Activated naive CD4-positive, alpha-beta T cell treated with anti-CD3 and anti-CD28 coated beads, Interleukin-2, amount 50 U/mL, for 72 hours (primary cell): Measurements from ENCODE around the gene EIF4G3. TPM values are rescaled to one million over a fixed set of nuclear protein-coding genes. Genes with fewer than 3 reads are reported as not detected.
"Not testable (repeated sequence)": the region's sequence is repeated elsewhere in the genome, so short reads cannot be mapped to it uniquely, and the experiment has no call there.

ENCODE experiments used
- ATAC-seq, 2 donors: fragments of 150-1000 bp; cut with Tn5 transposase; 2 replicates each; pipeline ENCODE4 v1.10.0; 2021; ENCODE audit warnings: mild to moderate bottlenecking in 2 of 2, moderate library complexity in 2 of 2
- DNase-seq, 2 donors: peaks; one replicate each; pipeline ENCODE4 v3.0.0; 2021 to 2022; ENCODE audit warnings: low spot score in 2 of 2
- H3K27ac Mint-ChIP-seq, 2 donors: one replicate each; pipeline ENCODE4 v1.8.0; 2022; ENCODE audit warnings: mild to moderate bottlenecking in 2 of 2, mixed read lengths in 2 of 2
- H3K36me3 Mint-ChIP-seq, 2 donors: one replicate each; pipeline ENCODE4 v1.8.0; 2022; ENCODE audit warnings: mixed read lengths in 2 of 2
- H3K9me3 Mint-ChIP-seq, 2 donors: one replicate each; pipeline ENCODE4 v1.8.0; 2022; ENCODE audit warnings: mixed read lengths in 2 of 2
- total RNA-seq, 2 donors: library from RNA; stranded (reverse); gene quantifications; one replicate each; pipeline ENCODE4 v1.2.3, GENCODE V29; 2022

The EIF4G3 gene
- total RNA-seq, 2 donors from 2014 or later: 38.4 to 45.1 TPM

DNA sequence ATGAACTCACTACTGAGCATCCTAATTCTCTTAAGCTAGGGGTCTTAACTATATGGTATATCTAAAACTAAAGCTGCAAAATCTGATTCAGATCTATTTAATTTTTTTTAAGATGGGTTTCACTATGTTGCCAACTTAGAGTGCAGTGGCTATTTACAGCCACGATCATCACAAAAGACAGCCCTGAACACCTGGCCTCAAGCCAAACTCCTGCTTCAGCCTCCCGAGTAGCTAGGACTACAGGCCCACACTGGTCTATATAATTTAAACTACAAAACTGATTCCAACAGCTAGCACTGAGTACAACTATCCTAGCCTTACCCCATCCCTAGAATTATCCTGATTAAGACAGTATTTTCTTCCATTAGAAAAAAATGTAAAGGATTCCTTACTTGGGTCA, 37.1 kb downstream of the EIF4G3 start:
- no peak for ATAC-seq
- H3K36me3 Mint-ChIP-seq: peaks cover 0 to 5% of the 10 kb centered on the region in 2 donors
- no peak overlapping the region for H3K27ac Mint-ChIP-seq
- DNase-seq: no peak
- H3K9me3 Mint-ChIP-seq: no peaks in the 10 kb centered on the region

DNA sequence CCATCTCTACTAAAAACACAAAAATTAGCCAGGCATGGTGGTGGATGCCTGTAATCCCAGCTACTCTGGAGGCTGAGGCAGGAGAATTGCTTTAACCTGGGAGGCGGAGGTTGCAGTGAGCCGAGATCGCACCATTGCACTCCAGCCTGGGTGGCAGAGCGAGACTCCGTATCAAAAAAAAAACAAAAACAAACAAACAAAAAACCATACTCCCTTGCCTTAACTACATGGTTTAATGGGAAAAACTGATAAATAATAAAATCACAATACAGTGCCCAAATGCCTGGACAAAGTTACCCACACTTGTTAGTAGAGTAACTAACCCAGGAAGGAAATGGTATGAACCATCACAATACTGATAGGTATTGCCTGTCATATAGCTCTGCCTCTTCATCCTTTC, 40.4 kb downstream of the EIF4G3 start:
- not testable (repeated sequence) for ATAC-seq, H3K9me3 Mint-ChIP-seq, H3K36me3 Mint-ChIP-seq, H3K27ac Mint-ChIP-seq, DNase-seq

DNA sequence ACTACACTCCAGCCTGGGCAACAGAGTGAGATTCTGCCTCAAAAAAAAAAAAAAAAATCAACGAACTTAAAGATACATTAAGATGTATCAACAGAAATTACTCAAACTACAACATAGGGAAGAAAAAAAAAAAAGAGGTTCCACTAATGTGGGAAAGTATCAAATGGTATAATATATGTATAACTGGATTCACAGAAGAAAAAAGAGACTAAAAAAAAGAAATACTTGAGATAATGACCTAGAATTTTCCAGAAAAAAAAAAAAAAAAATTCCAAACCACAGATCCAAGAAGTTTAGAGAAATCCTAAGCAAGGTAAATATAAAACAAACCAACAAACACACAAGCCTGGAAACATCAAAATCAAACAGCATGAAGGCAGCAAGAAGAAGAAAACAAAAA, 45.5 kb downstream of the EIF4G3 start:
- no peak overlapping the region for H3K27ac Mint-ChIP-seq
- H3K9me3 Mint-ChIP-seq: no peaks in the 10 kb centered on the region
- DNase-seq (no peak), ATAC-seq (no peak)
- no peaks in the 10 kb centered on the region for H3K36me3 Mint-ChIP-seq

DNA sequence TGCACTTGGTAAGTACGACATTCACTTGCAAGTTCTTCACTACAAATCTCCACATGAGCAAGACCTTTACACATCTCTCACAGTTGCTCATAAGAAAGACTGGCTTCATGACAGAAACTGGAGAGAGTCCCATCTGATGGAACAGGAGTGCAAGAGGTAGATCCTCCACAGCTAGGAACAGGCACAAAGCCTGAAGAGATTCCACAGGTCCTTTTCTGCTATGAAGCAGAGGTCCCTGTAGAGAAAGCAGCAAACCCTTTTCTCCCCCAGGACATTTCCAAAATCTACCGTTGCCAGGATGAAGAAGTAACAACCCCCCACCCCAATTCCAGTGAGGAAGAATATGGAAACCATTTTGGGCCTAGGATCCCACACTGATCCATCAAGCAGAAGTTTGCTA, 47.3 kb downstream of the EIF4G3 start:
- no peaks in the 10 kb centered on the region for H3K9me3 Mint-ChIP-seq
- H3K36me3 Mint-ChIP-seq: no peaks in the 10 kb centered on the region
- H3K27ac Mint-ChIP-seq: no peak overlapping the region
- ATAC-seq (no peak), DNase-seq (no peak)

DNA sequence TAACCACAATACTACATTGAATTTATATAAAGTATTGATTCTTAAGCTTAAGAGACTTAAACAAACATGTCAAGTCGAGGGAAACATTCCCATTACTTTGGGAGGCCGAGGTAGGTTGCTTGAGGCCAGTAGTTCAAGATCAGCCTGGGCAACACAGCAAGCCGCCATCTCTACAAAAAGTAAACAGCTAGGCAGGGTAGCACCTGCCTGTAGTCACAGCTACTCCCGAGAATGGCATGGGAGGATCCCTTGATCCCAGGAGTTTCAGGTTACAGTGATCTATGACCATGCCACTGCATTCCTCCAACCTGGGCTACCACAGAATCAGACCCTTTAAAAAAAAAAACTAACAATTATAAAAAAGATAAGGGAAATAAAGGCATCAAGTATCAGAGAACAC, 50.4 kb downstream of the EIF4G3 start:
- Mint-ChIP-seq H3K9me3 (no peaks in the 10 kb centered on the region), H3K27ac (no peak overlapping the region), H3K36me3 (peaks cover 0 to 7% of the 10 kb centered on the region in 2 donors)
- DNase-seq: no peak
- ATAC-seq: no peak

DNA sequence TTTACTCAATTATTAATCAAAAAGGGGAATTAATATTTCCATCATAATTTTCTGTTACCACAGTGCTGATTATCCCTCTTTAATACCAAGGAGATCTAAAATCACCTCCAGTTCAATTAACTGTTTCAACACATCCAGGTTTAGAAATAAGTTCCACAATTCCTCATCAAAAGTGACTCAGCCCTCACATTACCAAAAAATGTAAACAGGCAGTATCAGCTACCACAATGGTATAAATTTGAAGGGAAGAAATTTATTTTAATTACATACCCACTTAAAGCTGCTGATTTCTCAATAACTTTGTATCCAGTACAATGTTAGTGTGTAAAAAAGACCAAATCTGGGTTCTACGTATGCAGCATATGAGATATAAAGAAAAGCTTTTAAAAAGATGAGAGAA, 51.9 kb downstream of the EIF4G3 start:
- H3K27ac Mint-ChIP-seq: no peak overlapping the region
- ATAC-seq (no peak), DNase-seq (no peak)
- no peaks in the 10 kb centered on the region for H3K9me3 Mint-ChIP-seq
- peaks cover 0 to 7% of the 10 kb centered on the region in 2 donors for H3K36me3 Mint-ChIP-seq

DNA sequence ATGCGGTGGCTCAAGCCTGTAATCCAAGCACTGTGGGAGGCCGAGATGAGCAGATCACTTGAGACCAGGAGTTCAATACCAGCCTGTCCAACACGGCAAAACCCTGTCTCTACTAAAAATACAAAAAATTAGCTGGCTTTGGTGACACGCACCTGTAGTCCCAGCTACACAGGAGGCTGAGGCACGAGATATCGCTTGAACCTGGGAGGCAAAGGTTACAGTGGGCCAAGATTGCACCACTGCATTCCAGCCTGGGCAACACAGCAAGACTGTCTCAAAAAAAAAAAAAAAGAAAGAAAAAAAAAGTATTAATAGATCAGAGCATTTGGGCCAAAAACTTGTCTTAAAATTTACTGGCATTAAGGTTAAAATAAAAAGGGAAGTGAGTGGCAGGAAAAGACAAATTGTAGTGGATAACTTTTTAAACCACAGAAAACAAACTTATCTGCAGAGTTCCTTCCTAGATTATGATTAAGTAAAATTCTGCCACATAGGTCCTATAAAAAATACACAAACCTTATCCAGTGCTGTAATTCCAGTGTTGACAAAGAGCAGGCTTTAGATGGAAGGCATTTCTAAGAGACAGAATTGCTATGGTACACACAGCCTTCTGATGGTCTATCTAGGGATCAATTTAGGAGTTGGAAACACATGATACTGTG, 53.3 kb downstream of the EIF4G3 start:
- no peak overlapping the region for H3K27ac Mint-ChIP-seq
- H3K36me3 Mint-ChIP-seq: peaks cover 0 to 7% of the 10 kb centered on the region in 2 donors
- DNase-seq (no peak), ATAC-seq (no peak)
- no peaks in the 10 kb centered on the region for H3K9me3 Mint-ChIP-seq

DNA sequence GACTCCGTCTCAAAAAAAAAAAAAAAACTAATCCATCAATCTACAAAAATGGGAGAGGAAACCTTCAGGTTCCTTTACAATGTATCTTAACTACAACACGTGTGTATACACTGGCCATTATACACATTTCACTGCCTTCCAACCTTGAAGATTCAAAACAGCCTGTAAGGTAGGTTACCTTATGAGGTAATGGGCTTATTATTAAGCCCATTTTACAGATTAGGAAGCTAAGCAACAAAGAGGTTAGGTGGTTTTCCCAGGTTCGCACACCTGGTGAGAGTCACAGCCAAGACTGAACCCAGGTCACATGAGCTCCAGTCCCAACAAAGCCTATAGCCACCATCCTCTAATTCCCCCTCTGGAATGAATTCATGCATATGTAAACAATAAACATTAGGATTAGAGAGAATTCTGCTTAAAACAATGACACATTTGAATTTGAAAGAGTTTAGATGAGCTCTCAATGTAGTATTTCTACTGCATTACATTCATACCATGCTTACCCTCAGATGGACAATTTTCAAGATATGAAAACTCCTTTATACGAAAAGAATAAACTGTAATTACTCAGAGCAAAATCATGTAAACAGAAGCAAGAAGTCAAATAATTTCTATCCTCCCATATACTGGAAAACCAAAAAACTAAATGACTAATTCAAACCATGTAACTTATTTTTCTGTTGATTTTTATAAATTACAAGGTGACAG, 54.8 kb downstream of the EIF4G3 start:
- Mint-ChIP-seq H3K27ac (no peak overlapping the region), H3K9me3 (no peaks in the 10 kb centered on the region), H3K36me3 (peaks cover 0 to 7% of the 10 kb centered on the region in 2 donors)
- DNase-seq (no peak), ATAC-seq (no peak)

DNA sequence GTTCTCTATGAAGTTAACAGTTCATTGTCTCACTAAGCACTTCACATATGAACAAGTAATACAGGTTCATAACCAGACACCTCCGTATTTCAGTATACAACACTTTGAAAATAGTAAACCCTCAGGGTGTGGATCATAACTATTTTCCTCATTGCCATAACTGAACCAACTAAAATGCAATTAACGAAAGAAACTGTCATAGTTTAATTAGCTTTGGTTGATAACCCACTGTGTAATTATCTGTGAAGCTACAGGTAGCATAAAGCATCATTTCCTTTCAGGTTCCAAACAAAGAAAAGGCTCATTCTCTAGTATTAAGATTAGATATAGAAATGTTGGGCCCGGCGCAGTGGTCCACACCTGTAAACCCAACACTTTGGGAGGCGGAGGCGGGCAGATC, 58.5 kb downstream of the EIF4G3 start:
- no peak for ATAC-seq
- no peak for DNase-seq
- Mint-ChIP-seq H3K36me3 (peaks cover 0 to 7% of the 10 kb centered on the region in 2 donors), H3K27ac (no peak overlapping the region), H3K9me3 (no peaks in the 10 kb centered on the region)

DNA sequence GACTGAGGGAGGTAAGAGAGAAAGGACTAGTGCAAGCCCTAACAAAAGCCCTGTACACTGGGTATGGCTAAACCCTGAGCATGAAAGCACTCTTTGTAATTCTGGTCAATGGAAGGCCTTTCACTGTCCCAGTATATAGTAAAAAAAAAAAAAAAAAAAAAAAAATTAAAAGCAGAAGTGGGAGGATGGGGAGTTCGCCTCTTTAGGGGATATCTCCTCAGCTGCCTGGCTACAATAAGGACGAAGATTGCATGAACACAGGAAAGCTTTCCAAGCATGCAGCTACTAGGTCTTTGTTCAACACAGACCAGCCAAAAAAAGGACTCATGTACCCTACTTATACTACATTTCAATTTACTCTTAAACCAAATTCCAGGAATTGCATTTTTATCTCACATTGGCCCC, 59.1 kb downstream of the EIF4G3 start:
- H3K9me3 Mint-ChIP-seq: no peaks in the 10 kb centered on the region
- ATAC-seq (no peak), DNase-seq (no peak)
- peaks cover 0 to 7% of the 10 kb centered on the region in 2 donors for H3K36me3 Mint-ChIP-seq
- H3K27ac Mint-ChIP-seq: no peak overlapping the region

DNA sequence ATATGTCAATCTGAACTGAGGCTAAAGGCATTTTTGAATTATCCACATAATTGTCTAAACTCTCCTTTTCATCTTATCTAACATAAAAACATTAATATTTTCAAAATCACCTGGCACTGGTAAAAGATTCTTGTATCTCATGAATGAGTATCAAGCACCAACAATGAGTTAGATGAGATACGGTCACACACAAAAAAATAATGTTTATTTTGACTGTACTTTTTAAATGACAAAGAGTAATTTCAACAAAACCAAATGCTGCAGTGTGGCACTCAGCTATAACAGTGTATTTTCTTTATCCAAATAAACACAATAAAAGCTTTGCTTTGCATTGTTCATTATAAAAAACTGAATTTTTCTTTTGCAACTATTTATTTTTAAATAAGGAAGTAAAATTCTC, 59.5 kb downstream of the EIF4G3 start:
- DNase-seq (no peak), ATAC-seq (no peak)
- H3K36me3 Mint-ChIP-seq: peaks cover 0 to 6% of the 10 kb centered on the region in 2 donors
- no peaks in the 10 kb centered on the region for H3K9me3 Mint-ChIP-seq
- no peak overlapping the region for H3K27ac Mint-ChIP-seq

DNA sequence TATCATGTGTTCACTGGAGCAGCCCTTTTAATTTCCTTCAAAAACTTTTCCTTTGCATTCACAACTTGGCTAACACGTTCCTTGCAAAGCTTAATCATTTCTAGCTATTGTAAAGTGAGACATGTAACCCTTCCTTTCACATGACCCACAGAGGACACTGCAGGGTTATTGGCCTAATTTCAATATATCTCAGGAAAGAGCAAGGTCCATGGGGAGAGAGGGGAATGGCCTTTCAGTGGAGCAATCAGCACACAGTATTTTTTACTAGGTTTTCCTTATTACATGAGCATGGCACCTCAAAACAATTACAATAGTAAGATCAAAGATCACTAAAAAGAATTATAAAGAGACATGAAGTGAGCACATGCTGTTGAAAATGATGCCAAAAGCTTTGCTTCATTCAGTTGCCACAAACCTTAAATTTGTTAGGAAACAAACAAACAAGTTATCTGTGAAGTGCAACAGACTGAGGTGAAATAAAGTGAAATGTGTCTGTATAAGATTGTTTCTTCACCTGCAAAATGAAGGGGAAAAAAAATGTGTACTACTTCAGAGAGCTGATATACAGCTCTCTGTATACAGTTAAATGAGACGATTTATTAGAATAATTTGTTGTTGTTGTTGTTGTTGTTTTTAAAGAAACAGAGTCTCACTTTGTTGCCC, 61.5 kb downstream of the EIF4G3 start:
- Mint-ChIP-seq H3K27ac (no peak overlapping the region), H3K36me3 (no peaks in the 10 kb centered on the region), H3K9me3 (no peaks in the 10 kb centered on the region)
- ATAC-seq: no peak
- DNase-seq: no peak

DNA sequence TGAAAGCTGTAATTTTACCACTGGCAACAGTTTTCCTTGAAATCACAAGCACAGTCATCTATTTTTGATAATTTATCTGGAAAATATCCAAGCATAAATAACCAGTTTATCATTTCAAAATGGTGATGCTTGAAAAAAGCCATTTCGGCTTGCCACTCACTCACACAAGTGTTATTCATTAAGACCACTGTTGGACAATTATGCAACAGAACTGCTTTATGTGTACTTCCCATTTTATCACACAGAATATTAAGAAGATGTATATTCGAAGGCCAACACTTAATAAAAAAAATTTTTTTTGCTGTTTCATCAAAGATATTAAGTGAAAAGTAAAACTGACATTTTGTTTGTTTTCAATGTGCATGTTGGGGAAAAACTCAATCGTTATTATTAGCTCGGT, 62.3 kb downstream of the EIF4G3 start:
- H3K27ac Mint-ChIP-seq: no peak overlapping the region
- no peaks in the 10 kb centered on the region for H3K36me3 Mint-ChIP-seq
- no peak for DNase-seq
- H3K9me3 Mint-ChIP-seq: no peaks in the 10 kb centered on the region
- ATAC-seq: no peak

DNA sequence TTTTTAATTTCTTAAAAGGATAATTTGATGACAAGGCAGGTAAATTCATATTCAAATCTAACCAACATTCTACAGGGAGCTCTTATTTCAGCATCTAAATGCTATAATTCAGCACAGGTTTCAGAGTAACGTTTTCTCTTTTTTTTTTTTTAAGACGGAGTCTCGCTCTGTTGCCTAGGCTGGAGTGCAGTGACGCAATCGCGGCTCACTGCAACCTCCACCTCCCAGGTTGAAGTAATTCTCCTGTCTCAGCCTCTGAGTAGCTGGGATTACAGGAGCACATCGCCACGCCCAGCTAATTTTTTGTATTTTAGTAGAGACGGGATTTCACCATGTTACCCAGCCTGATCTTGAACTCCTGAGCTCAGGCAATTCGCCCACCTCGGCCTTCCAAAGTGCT, 66.5 kb downstream of the EIF4G3 start:
- Mint-ChIP-seq H3K36me3 (no peaks in the 10 kb centered on the region), H3K27ac (no peak overlapping the region), H3K9me3 (no peaks in the 10 kb centered on the region)
- no peak for ATAC-seq
- DNase-seq: no peak

DNA sequence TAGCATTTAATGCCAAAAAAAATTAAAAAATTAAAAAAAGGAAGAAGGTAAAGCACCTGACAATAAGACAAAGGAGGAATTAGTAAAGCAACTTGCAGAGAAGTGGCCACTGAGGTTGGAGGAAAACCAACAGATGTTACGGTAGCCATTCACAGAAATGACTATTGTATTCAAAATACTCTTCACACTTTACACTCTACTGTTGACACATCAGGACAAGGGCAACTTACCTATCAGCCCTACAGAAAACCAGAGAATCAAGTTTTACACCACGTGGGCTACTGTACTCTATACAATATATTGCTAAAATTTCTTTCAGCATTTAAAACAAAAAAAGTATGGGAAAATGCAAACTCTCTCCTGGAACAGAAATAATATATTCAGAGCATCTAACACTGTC, 70.0 kb downstream of the EIF4G3 start:
- ATAC-seq (no peak), DNase-seq (no peak)
- Mint-ChIP-seq H3K27ac (no peak overlapping the region), H3K9me3 (no peaks in the 10 kb centered on the region), H3K36me3 (no peaks in the 10 kb centered on the region)

DNA sequence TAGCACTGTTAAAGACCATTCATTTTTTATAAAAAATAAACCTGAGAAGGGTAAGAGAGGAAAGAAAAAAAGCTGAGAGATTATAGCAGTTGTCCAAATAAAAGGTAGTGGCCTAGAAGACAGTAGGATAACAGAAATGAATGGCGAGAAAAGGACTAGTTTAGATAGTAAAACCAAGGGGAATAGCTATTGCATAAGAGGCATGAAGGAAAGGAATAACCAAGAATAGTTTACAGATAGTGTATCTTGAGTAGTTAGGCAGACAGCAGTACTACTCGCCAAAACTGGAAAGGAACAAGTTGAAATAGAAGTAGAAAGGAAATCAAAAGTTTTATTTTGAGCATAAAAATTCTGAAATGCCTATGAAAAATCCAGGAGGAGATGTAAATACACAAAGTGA, 70.5 kb downstream of the EIF4G3 start:
- no peak for DNase-seq
- Mint-ChIP-seq H3K36me3 (no peaks in the 10 kb centered on the region), H3K9me3 (no peaks in the 10 kb centered on the region), H3K27ac (no peak overlapping the region)
- no peak for ATAC-seq

DNA sequence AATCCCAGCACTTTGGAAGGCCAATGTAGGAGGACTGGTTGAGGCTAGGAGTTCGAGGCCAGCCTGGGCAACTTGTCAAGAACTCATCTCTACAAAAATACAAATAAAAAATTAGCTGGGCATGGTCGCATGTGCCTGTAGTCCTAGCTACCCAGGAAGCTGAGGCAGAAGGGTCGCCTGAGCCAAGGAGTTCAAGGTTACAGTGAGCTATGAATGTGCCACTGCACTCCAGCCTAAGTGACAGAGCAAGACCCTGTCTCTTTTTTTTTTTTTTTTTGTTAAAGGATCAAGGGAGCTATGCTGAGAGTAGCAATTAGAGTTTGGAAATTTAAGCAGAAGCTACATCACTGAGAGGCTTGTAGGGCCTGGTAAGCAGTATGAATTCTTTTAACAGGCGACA, 70.9 kb downstream of the EIF4G3 start:
- H3K36me3 Mint-ChIP-seq: peaks cover 0 to 2% of the 10 kb centered on the region in 2 donors
- no peaks in the 10 kb centered on the region for H3K9me3 Mint-ChIP-seq
- H3K27ac Mint-ChIP-seq: no peak overlapping the region
- ATAC-seq: no peak
- DNase-seq: no peak

DNA sequence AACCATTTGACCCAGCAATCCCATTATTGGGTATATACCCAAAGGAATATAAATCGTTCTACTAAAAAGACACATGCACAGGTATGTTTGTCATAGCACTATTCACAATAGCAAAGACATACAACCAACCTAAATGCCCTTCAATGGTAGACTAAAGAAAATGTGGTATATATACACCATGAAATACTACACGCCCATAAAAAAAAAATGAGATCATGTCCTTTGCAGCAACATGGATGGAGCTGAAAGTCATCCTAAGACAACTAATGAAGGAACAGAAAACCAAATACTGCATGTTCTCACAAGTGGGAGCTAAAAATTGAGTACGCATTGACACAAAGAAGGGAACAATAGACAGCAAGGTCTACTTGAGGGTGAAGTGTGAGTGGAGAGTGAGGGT, 72.0 kb downstream of the EIF4G3 start:
- Mint-ChIP-seq H3K9me3 (no peaks in the 10 kb centered on the region), H3K27ac (no peak overlapping the region), H3K36me3 (peaks cover 0 to 7% of the 10 kb centered on the region in 2 donors)
- DNase-seq: no peak
- ATAC-seq: no peak
